Measurements from ENCODE around the gene SPATA25.

DNA sequence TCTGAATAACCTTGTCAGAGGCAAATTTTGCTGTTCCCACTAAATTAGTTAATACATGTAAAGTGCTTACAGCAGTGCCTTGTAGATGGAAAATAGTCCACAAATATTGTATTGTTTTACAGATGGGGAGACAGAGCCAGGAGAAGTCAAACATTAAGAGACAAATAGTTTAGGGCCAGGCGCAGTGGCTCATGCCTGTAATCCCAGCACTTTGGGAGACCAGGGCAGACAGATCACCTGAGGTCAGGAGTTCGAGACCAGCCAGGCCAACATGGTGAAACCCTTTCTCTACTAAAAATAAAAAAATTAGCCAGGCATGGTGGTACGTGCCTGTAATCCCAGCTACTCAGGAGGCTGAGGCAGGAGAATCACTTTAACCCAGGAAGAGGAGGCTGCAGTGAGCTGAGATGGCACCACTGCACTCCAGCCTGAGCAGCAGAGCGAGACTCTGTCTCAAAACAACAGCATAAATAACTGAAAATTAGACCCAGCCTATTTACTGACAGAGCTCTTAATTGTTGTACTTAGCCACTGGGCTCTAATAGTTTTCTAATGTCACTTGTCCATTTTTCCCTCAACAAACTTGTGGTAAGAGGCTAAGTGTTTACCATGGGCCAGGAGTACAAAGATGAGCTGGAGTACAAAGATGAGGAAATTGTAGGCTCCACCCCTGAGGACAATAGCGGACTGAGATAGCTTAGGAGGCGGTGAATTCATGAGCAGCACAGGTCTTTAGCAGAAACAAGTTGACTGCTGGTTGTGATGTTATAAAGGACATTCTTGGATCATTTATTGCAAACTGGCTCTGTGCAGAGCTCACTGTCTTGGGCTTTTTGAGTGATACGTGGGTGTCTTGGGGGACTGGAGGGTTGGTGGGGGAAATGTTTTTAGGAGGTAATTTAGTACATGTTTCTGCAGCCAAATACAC, 23.6 kb downstream of the SPATA25 start:
- TF ChIP-seq, protein P1, sequence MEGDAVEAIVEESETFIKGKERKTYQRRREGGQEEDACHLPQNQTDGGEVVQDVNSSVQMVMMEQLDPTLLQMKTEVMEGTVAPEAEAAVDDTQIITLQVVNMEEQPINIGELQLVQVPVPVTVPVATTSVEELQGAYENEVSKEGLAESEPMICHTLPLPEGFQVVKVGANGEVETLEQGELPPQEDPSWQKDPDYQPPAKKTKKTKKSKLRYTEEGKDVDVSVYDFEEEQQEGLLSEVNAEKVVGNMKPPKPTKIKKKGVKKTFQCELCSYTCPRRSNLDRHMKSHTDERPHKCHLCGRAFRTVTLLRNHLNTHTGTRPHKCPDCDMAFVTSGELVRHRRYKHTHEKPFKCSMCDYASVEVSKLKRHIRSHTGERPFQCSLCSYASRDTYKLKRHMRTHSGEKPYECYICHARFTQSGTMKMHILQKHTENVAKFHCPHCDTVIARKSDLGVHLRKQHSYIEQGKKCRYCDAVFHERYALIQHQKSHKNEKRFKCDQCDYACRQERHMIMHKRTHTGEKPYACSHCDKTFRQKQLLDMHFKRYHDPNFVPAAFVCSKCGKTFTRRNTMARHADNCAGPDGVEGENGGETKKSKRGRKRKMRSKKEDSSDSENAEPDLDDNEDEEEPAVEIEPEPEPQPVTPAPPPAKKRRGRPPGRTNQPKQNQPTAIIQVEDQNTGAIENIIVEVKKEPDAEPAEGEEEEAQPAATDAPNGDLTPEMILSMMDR (IDR thresholded peaks at IDR 0.05), result no peak
- TF ChIP-seq POLR2A (IDR thresholded peaks at IDR 0.05), result no peak

Data from uterus (tissue), 2 donors.